Caco-2 (cell line): ENCODE measurements around the gene RPRM. TPM values are rescaled to one million over a fixed set of nuclear protein-coding genes. Genes with fewer than 3 reads are reported as not detected.

Source experiments
- BruUV-seq: library from RNA; stranded (reverse); fragments of 400-500 nt; replicated peaks from 2 replicates; lab custom pipeline; 2021; lab: Mats Ljungman, UMichigan
- CTCF ChIA-PET: fragments of 300-600 bp; sonication (Branson Sonifier 250); formaldehyde crosslinking; loops from one replicate; lab custom pipeline; 2022; ENCODE audit warnings: antibody characterized with exemption; lab: Charles Lee
- POLR2A ChIA-PET: fragments of 300-600 bp; sonication (Branson Sonifier 250); formaldehyde crosslinking; loops from one replicate; lab custom pipeline; 2022; ENCODE audit warnings: antibody characterized with exemption; lab: Charles Lee
- DNase-seq, 2 experiments: peaks; one replicate each; pipeline versions ENCODE4 v3.0.0 to v3.0.0-alpha.2; 2020 to 2022
- H3K27me3 ChIP-seq: replicated peaks from 2 replicates; pipeline ENCODE4 v1.6.0; 2011; ENCODE audit warnings: low read length; ENCODE audit not compliant: control insufficient read depth, insufficient read depth
- H3K36me3 ChIP-seq: 2 replicates; pipeline ENCODE4 v1.5.1; 2011; ENCODE audit warnings: low read length; ENCODE audit not compliant: control insufficient read depth, insufficient read depth
- H3K4me1 ChIP-seq: fragments of 250-450 bp; sonication (Bioruptor Pico); 2 replicates; pipeline ENCODE4 v1.5.1; 2020; ENCODE audit warnings: mild to moderate bottlenecking
- H3K4me3 ChIP-seq: 2 replicates; pipeline ENCODE4 v1.5.1; 2011; ENCODE audit warnings: low read depth, mild to moderate bottlenecking, control low read depth, low read length
- H3K9me3 ChIP-seq: fragments of 250-450 bp; sonication (Bioruptor Pico); 2 replicates; pipeline ENCODE4 v1.5.1; 2020; ENCODE audit warnings: mild to moderate bottlenecking, moderate library complexity
- H3K27ac Mint-ChIP-seq: one replicate; pipeline ENCODE4 v1.8.0; 2022; ENCODE audit warnings: mixed read lengths; ENCODE audit not compliant: unreplicated experiment
- H3K27me3 Mint-ChIP-seq: one replicate; pipeline ENCODE4 v1.8.0; 2022; ENCODE audit warnings: mixed read lengths; ENCODE audit not compliant: insufficient read depth, unreplicated experiment
- H3K36me3 Mint-ChIP-seq: one replicate; pipeline ENCODE4 v1.8.0; 2022; ENCODE audit warnings: mild to moderate bottlenecking, mixed read lengths; ENCODE audit not compliant: insufficient read depth, unreplicated experiment
- H3K4me1 Mint-ChIP-seq: one replicate; pipeline ENCODE4 v1.8.0; 2022; ENCODE audit warnings: low read depth, mixed read lengths; ENCODE audit not compliant: unreplicated experiment
- H3K4me3 Mint-ChIP-seq: one replicate; pipeline ENCODE4 v1.8.0; 2022; ENCODE audit warnings: mild to moderate bottlenecking, moderate library complexity, mixed read lengths; ENCODE audit not compliant: unreplicated experiment
- H3K9me3 Mint-ChIP-seq: one replicate; pipeline ENCODE4 v1.8.0; 2022; ENCODE audit warnings: mixed read lengths; ENCODE audit not compliant: unreplicated experiment
- CTCF ChIP-seq, 2 experiments: fragments of 200-600 bp in 1 of 2; IDR thresholded peaks; 1 replicate in 1 of 2; 2 replicates in 1 of 2; pipeline versions ENCODE4 v1.5.1 to v1.8.0; 2011 to 2022; ENCODE audit warnings: antibody characterized with exemption in 1 of 2, control low read depth in 1 of 2, inconsistent platforms in 1 of 2, low read depth in 1 of 2, low read length in 1 of 2, mild to moderate bottlenecking in 1 of 2, moderate library complexity in 1 of 2; ENCODE audit not compliant: insufficient read depth in 1 of 2, severe bottlenecking in 1 of 2, unreplicated experiment in 1 of 2
- intact Hi-C: fragments of 100-400 bp; cut with micrococcal nuclease; formaldehyde crosslinking; loops from one replicate; pipeline ENCODE4 v1.10.0; 2022; ENCODE audit not compliant: unreplicated experiment
- total RNA-seq: library from RNA; stranded (reverse); gene quantifications from 2 replicates; pipeline ENCODE4 v1.2.3, GENCODE V29; 2022

The RPRM gene
- total RNA-seq, 1 experiment from 2014 or later: not detected

- CTCF ChIA-PET: no interaction called here
- no peak overlapping the region for H3K27ac Mint-ChIP-seq
- Histone ChIP-seq H3K27me3 (no peaks in the 10 kb centered on the region), H3K4me3 (no peak overlapping the region), H3K36me3 (no peaks in the 10 kb centered on the region), H3K9me3 (no peaks in the 10 kb centered on the region), H3K4me1 (no peaks in the 10 kb centered on the region)
- no TSS peak for BruUV-seq
- no peaks in the 10 kb centered on the region for H3K27me3 Mint-ChIP-seq
- DNase-seq: no peak
- POLR2A ChIA-PET: no interaction called here
- H3K4me3 Mint-ChIP-seq: no peak overlapping the region
- H3K9me3 Mint-ChIP-seq: peaks cover 4% of the 10 kb centered on the region
- no peak for TF ChIP-seq CTCF (IDR thresholded peaks at IDR 0.05; ENCODE audit: insufficient read depth in 1 of 2, low read depth in 1 of 2, low read length in 1 of 2, severe bottlenecking in 1 of 2, unreplicated experiment in 1 of 2)
- H3K4me1 Mint-ChIP-seq: no peaks in the 10 kb centered on the region
- intact Hi-C loops: no loop called here
- H3K36me3 Mint-ChIP-seq: no peaks in the 10 kb centered on the region
Measured at GRCh38 chr2:153433403-153433802, 45.2 kb downstream of the RPRM start.

- Histone ChIP-seq H3K4me3 (no peak overlapping the region), H3K36me3 (no peaks in the 10 kb centered on the region), H3K27me3 (no peaks in the 10 kb centered on the region), H3K9me3 (no peaks in the 10 kb centered on the region), H3K4me1 (no peaks in the 10 kb centered on the region)
- ChIA-PET POLR2A (no interaction called here), CTCF (no interaction called here)
- no peaks in the 10 kb centered on the region for H3K4me1 Mint-ChIP-seq
- no peak overlapping the region for H3K4me3 Mint-ChIP-seq
- H3K27ac Mint-ChIP-seq: no peak overlapping the region
- intact Hi-C loops: no loop called here
- no peaks in the 10 kb centered on the region for H3K27me3 Mint-ChIP-seq
- TF ChIP-seq CTCF (IDR thresholded peaks at IDR 0.05; ENCODE audit: insufficient read depth in 1 of 2, low read depth in 1 of 2, low read length in 1 of 2, severe bottlenecking in 1 of 2, unreplicated experiment in 1 of 2): no peak
- H3K36me3 Mint-ChIP-seq: no peaks in the 10 kb centered on the region
- no peaks in the 10 kb centered on the region for H3K9me3 Mint-ChIP-seq
- no peak for DNase-seq
- no TSS peak for BruUV-seq
Measured at GRCh38 chr2:153432381-153432780, 46.2 kb downstream of the RPRM start.

GRCh38 chr2:153431114-153431513 lies 47.4 kb downstream of the RPRM start:
- intact Hi-C loops: no loop called here
- no peak overlapping the region for H3K27ac Mint-ChIP-seq
- no peaks in the 10 kb centered on the region for H3K36me3 Mint-ChIP-seq

More at GRCh38 chr2:153431114-153431513, 47.4 kb downstream of the RPRM start:
- TF ChIP-seq CTCF (IDR thresholded peaks at IDR 0.05; ENCODE audit: insufficient read depth in 1 of 2, low read depth in 1 of 2, low read length in 1 of 2, severe bottlenecking in 1 of 2, unreplicated experiment in 1 of 2): no peak
- Mint-ChIP-seq H3K4me3 (no peak overlapping the region), H3K27me3 (no peaks in the 10 kb centered on the region), H3K4me1 (no peaks in the 10 kb centered on the region), H3K9me3 (no peaks in the 10 kb centered on the region)
- no TSS peak for BruUV-seq
- H3K9me3 ChIP-seq: no peaks in the 10 kb centered on the region
- no peaks in the 10 kb centered on the region for H3K36me3 ChIP-seq
- no peaks in the 10 kb centered on the region for H3K27me3 ChIP-seq
- no peak overlapping the region for H3K4me3 ChIP-seq
- no peaks in the 10 kb centered on the region for H3K4me1 ChIP-seq
- CTCF ChIA-PET: no interaction called here
- POLR2A ChIA-PET: no interaction called here
- DNase-seq: no peak
